Epithelial cell of proximal tubule (primary cell): Measurements from ENCODE around the gene NKAIN4. TPM values are rescaled to one million over a fixed set of nuclear protein-coding genes. Genes with fewer than 3 reads are reported as not detected.

Source experiments
- DNase-seq: peaks from one replicate; pipeline ENCODE4 v3.0.0-alpha.2; 2011; ENCODE audit warnings: low read depth
- H3K4me3 ChIP-seq: 2 replicates; pipeline ENCODE4 v1.5.1; 2011; ENCODE audit warnings: low read depth, mild to moderate bottlenecking, low read length
- total RNA-seq: library from RNA; depleted of rRNA; stranded (reverse); fragments of >200 nt; gene quantifications from 2 replicates; pipeline ENCODE4 v1.2.3, GENCODE V29; 2015
- TF ChIP-seq, protein P1 (sequence below): conservative IDR thresholded peaks from 2 replicates; pipeline ENCODE4 v1.5.1; 2012; ENCODE audit warnings: low read depth, mild to moderate bottlenecking, low read length

NKAIN4 gene
- total RNA-seq, 1 donor from 2014 or later, result 4.0 TPM

DNA sequence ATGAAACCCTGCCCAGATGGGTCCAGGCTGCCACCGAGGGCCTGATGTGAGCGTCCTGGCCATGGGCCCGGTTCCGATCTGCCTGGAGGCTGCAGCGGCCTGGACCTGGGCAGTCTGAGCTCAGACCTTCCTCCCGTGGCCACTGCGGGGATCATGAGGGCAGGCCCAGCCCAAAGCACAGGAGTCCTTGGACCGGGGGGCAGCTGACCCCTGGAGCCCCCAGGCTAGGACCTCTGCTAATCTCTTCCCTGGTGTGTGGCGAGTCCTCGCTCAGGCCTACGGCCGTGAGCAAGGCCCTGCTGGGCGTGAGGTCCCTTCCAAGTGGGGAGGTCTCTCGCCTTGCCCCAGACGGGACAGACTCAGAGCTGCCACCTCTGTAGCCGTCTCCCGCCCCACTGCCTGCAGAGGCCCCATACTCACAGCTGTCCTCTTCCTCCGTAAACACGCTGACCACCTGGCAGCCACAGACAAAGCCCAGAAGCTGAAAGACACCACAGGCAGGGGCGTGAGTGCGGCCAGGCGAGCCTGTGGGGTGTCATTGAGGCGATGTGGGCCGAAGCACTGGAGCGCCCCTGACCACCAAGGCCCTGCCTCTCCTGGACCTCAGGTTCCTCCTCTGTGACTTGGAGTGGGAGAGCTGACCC lies 10.5 kb downstream of the NKAIN4 start:
- TF ChIP-seq, protein P1, sequence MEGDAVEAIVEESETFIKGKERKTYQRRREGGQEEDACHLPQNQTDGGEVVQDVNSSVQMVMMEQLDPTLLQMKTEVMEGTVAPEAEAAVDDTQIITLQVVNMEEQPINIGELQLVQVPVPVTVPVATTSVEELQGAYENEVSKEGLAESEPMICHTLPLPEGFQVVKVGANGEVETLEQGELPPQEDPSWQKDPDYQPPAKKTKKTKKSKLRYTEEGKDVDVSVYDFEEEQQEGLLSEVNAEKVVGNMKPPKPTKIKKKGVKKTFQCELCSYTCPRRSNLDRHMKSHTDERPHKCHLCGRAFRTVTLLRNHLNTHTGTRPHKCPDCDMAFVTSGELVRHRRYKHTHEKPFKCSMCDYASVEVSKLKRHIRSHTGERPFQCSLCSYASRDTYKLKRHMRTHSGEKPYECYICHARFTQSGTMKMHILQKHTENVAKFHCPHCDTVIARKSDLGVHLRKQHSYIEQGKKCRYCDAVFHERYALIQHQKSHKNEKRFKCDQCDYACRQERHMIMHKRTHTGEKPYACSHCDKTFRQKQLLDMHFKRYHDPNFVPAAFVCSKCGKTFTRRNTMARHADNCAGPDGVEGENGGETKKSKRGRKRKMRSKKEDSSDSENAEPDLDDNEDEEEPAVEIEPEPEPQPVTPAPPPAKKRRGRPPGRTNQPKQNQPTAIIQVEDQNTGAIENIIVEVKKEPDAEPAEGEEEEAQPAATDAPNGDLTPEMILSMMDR, result no peak
- DNase-seq, result no peak
- no peak overlapping the region for H3K4me3 ChIP-seq

DNA sequence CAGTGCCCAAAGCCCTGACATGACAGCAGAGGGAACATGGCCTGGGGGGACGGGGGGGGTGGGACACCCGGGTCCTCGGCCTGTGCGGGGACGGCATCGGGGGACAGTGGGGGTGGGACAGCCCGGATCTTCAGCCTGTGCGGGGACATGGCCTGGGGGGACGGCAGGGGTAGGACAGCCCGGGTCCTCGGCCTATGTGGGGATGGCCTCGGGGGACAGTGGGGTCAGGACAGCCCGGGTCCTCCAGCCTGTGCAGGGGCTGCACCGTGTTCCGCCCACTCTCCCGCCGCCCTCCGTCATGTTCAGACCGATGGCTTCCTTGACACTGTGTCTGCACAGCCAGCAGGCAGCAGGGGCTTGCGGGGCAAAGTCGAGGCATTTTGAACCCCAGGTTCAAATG lies 11.5 kb downstream of the NKAIN4 start:
- H3K4me3 ChIP-seq, result no peak overlapping the region
- TF ChIP-seq, protein P1, result no peak
- no peak for DNase-seq

DNA sequence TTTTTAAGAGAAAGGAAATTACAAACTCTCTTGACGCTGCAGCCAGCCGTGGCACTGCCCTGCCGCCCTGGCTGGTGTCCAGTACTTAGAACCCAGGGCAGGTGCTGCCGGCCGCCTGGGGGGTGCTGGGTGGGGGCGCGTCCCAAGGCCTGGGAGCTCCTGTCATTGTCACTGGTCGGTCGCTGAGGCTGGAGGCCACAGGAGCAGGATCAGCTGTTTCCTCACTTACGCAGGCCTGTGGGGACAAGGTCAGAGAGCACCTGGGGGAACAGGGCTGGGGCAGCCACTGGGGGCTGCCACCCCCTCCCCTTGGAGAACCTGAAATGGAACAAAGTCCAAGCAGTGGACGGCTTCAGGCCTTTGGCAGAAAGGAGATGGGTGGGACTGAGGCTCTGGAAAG lies 13.0 kb downstream of the NKAIN4 start:
- H3K4me3 ChIP-seq, result no peak overlapping the region
- TF ChIP-seq, protein P1, result no peak
- no peak for DNase-seq

DNA sequence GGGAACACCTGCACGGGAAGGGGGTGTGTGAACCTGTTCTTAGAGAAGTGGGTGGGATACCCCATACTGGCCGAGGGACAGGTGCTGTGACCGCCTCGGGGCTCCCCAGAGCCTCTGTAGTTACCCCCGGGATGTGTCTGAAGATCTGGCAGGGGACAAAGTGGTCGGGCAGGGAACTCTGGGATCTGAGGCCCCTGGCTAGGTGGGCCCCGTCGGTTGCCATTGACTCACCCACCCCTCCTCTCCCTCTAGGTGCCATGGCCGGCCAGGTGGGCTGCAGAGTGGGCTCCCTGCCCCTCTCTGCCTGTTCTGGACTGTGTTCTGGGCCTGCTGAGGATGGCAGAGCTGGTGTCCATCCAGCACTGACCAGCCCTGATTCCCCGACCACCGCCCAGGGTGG lies 14.3 kb downstream of the NKAIN4 start:
- H3K4me3 ChIP-seq, result no peak overlapping the region
- TF ChIP-seq, protein P1, result no peak
- no peak for DNase-seq

DNA sequence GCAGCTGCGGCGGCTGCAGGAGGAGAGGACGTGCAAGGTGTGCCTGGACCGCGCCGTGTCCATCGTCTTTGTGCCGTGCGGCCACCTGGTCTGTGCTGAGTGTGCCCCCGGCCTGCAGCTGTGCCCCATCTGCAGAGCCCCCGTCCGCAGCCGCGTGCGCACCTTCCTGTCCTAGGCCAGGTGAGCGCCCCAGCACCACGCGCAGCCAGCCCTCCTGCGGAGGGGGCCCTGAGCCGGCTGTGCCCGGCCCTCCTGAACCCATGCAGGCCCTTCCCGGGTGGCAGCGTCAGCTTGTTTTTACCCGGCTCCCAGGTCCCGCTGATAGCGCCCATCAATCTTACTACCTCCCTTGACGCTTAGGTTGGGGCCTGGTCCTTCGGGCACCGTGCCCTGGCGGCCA lies 14.8 kb downstream of the NKAIN4 start:
- no peak overlapping the region for H3K4me3 ChIP-seq
- DNase-seq, result no peak
- TF ChIP-seq, protein P1, result no peak

DNA sequence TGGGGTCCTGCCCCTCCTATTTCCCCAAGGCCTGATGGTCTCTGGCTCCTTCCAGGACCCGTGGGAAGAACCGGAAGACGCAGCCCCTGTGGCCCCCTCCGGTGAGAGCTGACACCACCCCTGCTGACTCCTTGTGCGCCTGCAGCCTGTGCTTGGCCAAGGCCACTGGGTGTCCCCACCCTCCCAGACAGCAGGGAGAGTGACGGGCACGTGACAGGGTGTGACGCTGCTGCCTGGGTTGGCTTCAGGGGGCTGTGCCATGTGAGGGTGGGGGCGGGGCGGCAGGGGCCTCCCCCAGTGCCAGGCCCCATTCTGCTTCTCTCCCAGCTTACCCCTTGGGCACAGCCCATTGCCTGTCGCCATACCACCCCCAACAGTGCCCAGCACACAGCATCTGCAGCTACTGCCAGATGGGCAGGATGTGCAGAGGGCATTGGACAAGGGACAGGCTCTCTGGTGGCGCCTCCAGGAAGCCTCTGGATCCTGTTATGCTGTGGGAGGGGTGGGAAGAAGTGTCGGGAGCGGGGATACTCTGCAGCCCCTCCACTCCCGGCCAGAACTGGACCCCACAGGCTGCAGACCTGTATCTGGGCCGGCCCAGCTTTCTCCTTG lies 15.6 kb downstream of the NKAIN4 start:
- TF ChIP-seq, protein P1, result no peak
- DNase-seq, result no peak
- no peak overlapping the region for H3K4me3 ChIP-seq

DNA sequence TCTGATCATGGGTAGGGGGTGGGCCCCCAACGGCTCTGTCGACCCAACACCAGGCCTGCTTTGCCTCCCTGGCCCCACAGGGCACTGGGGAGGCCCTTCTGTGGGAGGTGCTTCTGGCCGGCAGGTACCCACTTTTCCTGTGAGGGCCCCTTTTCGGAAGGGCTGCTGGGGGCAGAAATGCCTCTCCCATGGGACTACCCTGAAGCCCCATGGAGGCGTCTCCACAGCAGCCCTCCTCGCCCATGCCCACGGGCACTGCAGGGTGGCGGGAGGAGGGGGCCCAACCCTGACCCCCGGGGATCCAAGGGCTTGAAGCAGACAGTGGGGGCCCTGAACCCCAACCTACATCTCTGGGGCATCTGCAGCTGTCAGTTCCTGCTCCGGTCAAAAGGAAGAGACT lies 16.2 kb downstream of the NKAIN4 start:
- TF ChIP-seq, protein P1, result no peak
- H3K4me3 ChIP-seq, result no peak overlapping the region
- no peak for DNase-seq
